NCI-H2107 treated with DMSO at 0.1 percent for 48 hours (cell line): Measurements from ENCODE around the gene MBD4.
A peak's percentile ranks its signal among the peaks of the same experiment; 100 is the strongest.
"Not testable (repeated sequence)": the region's sequence is repeated elsewhere in the genome, so short reads cannot be mapped to it uniquely, and the experiment has no call there.

Experiments
- DNase-seq: peaks from one replicate; lab custom pipeline; 2025; ENCODE audit not compliant: unreplicated experiment; lab: John Stamatoyannopoulos, UW

Gene MBD4

GRCh38 chr3:129439817-129440617 is at the start of gene MBD4, which contains the start of gene IFT122:
Gene MBD4 (minus strand): TSS chr3:129439948. CDS start chr3:129439833, 115 bp downstream.
Gene IFT122 (plus strand): TSS chr3:129440224. CDS start chr3:129440331, 107 bp downstream.
- peak; percentile 99 for DNase-seq

- not testable (repeated sequence) for DNase-seq
Measured at GRCh38 chr3:129489258-129489657, 49.5 kb upstream of the MBD4 start.

- DNase-seq: not testable (repeated sequence)
Measured at GRCh38 chr3:129487868-129488335, 48.2 kb upstream of the MBD4 start.

- DNase-seq: no peak
Measured at GRCh38 chr3:129487183-129487867, 47.6 kb upstream of the MBD4 start.

GRCh38 chr3:129486664-129487035 is 46.9 kb upstream of the MBD4 start:
- no peak for DNase-seq

GRCh38 chr3:129485721-129486663 is 46.2 kb upstream of the MBD4 start:
- peak; percentile 28 for DNase-seq

- DNase-seq: not testable (repeated sequence)
Measured at GRCh38 chr3:129485146-129485545, 45.4 kb upstream of the MBD4 start.

GRCh38 chr3:129483870-129484269 is 44.1 kb upstream of the MBD4 start:
- DNase-seq: no peak

GRCh38 chr3:129482721-129483120 is 43.0 kb upstream of the MBD4 start:
- no peak for DNase-seq

GRCh38 chr3:129481766-129482332 is 42.1 kb upstream of the MBD4 start:
- DNase-seq: no peak

GRCh38 chr3:129481225-129481765 is 41.5 kb upstream of the MBD4 start:
- DNase-seq: not testable (repeated sequence)

GRCh38 chr3:129476586-129476985 is 36.8 kb upstream of the MBD4 start:
- DNase-seq: no peak

GRCh38 chr3:129475863-129476262 is 36.1 kb upstream of the MBD4 start:
- no peak for DNase-seq

- no peak for DNase-seq
Measured at GRCh38 chr3:129474984-129475804, 35.4 kb upstream of the MBD4 start.

GRCh38 chr3:129473769-129474152 is 34.0 kb upstream of the MBD4 start:
- no peak for DNase-seq

GRCh38 chr3:129473067-129473768 is 33.5 kb upstream of the MBD4 start:
- no peak for DNase-seq

- no peak for DNase-seq
Measured at GRCh38 chr3:129470861-129471260, 31.1 kb upstream of the MBD4 start.

- no peak for DNase-seq
Measured at GRCh38 chr3:129469026-129469425, 29.3 kb upstream of the MBD4 start.

- no peak for DNase-seq
Measured at GRCh38 chr3:129467932-129468331, 28.2 kb upstream of the MBD4 start.
